GM23338 (cell line): Measurements from ENCODE around the gene EMP2. TPM values are rescaled to one million over a fixed set of nuclear protein-coding genes. Genes with fewer than 3 reads are reported as not detected.

Source experiments
- ATAC-seq: fragments of 200-7000 bp; cut with Tn5 transposase; 3 replicates; pipeline ENCODE4 v1.9.1; 2020
- DNase-seq: peaks from one replicate; pipeline ENCODE4 v3.0.0-alpha.2; 2015; ENCODE audit warnings: low spot score
- H2AFZ ChIP-seq: fragments of 200-600 bp; sonication (generic); 2 replicates; pipeline ENCODE4 v1.8.0; 2016; ENCODE audit warnings: antibody characterized with exemption, mild to moderate bottlenecking, moderate library complexity
- H3F3A ChIP-seq: fragments of 200-600 bp; sonication (generic); replicated peaks from 2 replicates; pipeline ENCODE4 v1.8.0; 2017; ENCODE audit warnings: antibody characterized with exemption, mixed run types, low read depth
- H3K27ac ChIP-seq: fragments of 200-600 bp; sonication (generic); 2 replicates; pipeline ENCODE4 v1.6.1; 2016; ENCODE audit warnings: low read depth
- H3K27me3 ChIP-seq: fragments of 200-600 bp; sonication (generic); 2 replicates; pipeline ENCODE4 v1.8.0; 2016; ENCODE audit warnings: mild to moderate bottlenecking, mixed run types, moderate library complexity; ENCODE audit not compliant: insufficient read depth
- H3K36me3 ChIP-seq: fragments of 200-600 bp; sonication (generic); 2 replicates; pipeline ENCODE4 v1.8.0; 2016; ENCODE audit warnings: mild to moderate bottlenecking; ENCODE audit not compliant: insufficient read depth
- H3K4me1 ChIP-seq: fragments of 200-600 bp; sonication (generic); 2 replicates; pipeline ENCODE4 v1.8.0; 2016; ENCODE audit warnings: mild to moderate bottlenecking, moderate library complexity; ENCODE audit not compliant: insufficient read depth
- H3K4me2 ChIP-seq: fragments of 200-600 bp; sonication (generic); 2 replicates; pipeline ENCODE4 v1.7.1; 2017; ENCODE audit warnings: mixed run types
- H3K4me3 ChIP-seq: fragments of 200-600 bp; sonication (generic); 2 replicates; pipeline ENCODE4 v1.6.1; 2016; ENCODE audit warnings: mixed run types
- H3K79me2 ChIP-seq: fragments of 200-600 bp; sonication (generic); replicated peaks from 2 replicates; pipeline ENCODE4 v1.8.0; 2017; ENCODE audit warnings: mild to moderate bottlenecking; ENCODE audit not compliant: insufficient read depth
- H3K9me2 ChIP-seq: fragments of 200-600 bp; sonication (generic); 2 replicates; pipeline ENCODE4 v1.8.0; 2017; ENCODE audit not compliant: insufficient read depth
- H4K20me1 ChIP-seq: fragments of 200-600 bp; sonication (generic); replicated peaks from 2 replicates; pipeline ENCODE4 v1.8.0; 2017; ENCODE audit warnings: mild to moderate bottlenecking; ENCODE audit not compliant: insufficient read depth
- H3K27ac Mint-ChIP-seq: 2 replicates; pipeline ENCODE4 v1.8.0; 2020; ENCODE audit warnings: inconsistent platforms, mild to moderate bottlenecking, moderate library complexity, mixed read lengths
- H3K27me3 Mint-ChIP-seq: 3 replicates; pipeline ENCODE4 v1.8.0; 2022; ENCODE audit warnings: low read depth, mild to moderate bottlenecking, moderate library complexity, mixed read lengths, inconsistent platforms; ENCODE audit not compliant: insufficient read depth, poor library complexity
- H3K36me3 Mint-ChIP-seq: 3 replicates; pipeline ENCODE4 v1.8.0; 2021; ENCODE audit warnings: low read depth, mild to moderate bottlenecking, inconsistent platforms, moderate library complexity, mixed read lengths
- H3K4me1 Mint-ChIP-seq: 3 replicates; pipeline ENCODE4 v1.8.0; 2020; ENCODE audit warnings: mild to moderate bottlenecking, inconsistent platforms, mixed read lengths
- H3K4me3 Mint-ChIP-seq: 3 replicates; pipeline ENCODE4 v1.8.0; 2021; ENCODE audit warnings: moderate library complexity, mild to moderate bottlenecking, inconsistent platforms, mixed read lengths
- H3K9me3 Mint-ChIP-seq: 3 replicates; pipeline ENCODE4 v1.8.0; 2020; ENCODE audit warnings: moderate library complexity, mild to moderate bottlenecking, inconsistent platforms, mixed read lengths
- CREB1 ChIP-seq: fragments of 250-450 bp; sonication (Bioruptor Pico); IDR thresholded peaks from 2 replicates; pipeline ENCODE4 v1.5.0; 2020; ENCODE audit warnings: low read depth, mild to moderate bottlenecking, moderate library complexity
- CTCF ChIP-seq, 2 experiments: fragments of 200-600 bp in 1 of 2; sonication (generic) in 1 of 2; conservative IDR thresholded peaks; 2 replicates each; pipeline versions ENCODE4 v1.5.1 to v1.6.1; 2016 to 2017; ENCODE audit warnings: antibody characterized with exemption in 2 of 2, low read depth in 2 of 2, mild to moderate bottlenecking in 2 of 2, moderate library complexity in 1 of 2
- ETS1 ChIP-seq: IDR thresholded peaks from 2 replicates; pipeline ENCODE4 v1.6.1; 2016; ENCODE audit warnings: antibody characterized with exemption
- EZH2 ChIP-seq: fragments of 200-600 bp; sonication (generic); IDR thresholded peaks from one replicate; pipeline ENCODE4 v1.8.0; 2017; ENCODE audit warnings: antibody characterized with exemption, mild to moderate bottlenecking, low read depth; ENCODE audit not compliant: unreplicated experiment
- EZH2phosphoT487 ChIP-seq: fragments of 200-600 bp; sonication (generic); IDR thresholded peaks from one replicate; pipeline ENCODE4 v1.8.1; 2018; ENCODE audit warnings: antibody characterized with exemption; ENCODE audit not compliant: unreplicated experiment
- JUNB ChIP-seq: IDR thresholded peaks from one replicate; pipeline ENCODE4 v1.6.1; 2016; ENCODE audit warnings: antibody characterized with exemption; ENCODE audit not compliant: unreplicated experiment
- NANOG ChIP-seq: IDR thresholded peaks from 2 replicates; pipeline ENCODE4 v1.6.1; 2016; ENCODE audit warnings: antibody characterized with exemption, borderline replicate concordance
- POLR2AphosphoS5 ChIP-seq: IDR thresholded peaks from 2 replicates; pipeline ENCODE4 v1.6.1; 2016; ENCODE audit warnings: antibody characterized with exemption, low read depth
- REST ChIP-seq: IDR thresholded peaks from one replicate; pipeline ENCODE4 v1.6.1; 2018; ENCODE audit warnings: antibody characterized with exemption; ENCODE audit not compliant: unreplicated experiment
- STAT1 ChIP-seq: IDR thresholded peaks from one replicate; pipeline ENCODE4 v1.6.1; 2016; ENCODE audit warnings: antibody characterized with exemption; ENCODE audit not compliant: unreplicated experiment
- ZNF114 ChIP-seq: fragments of 250-450 bp; sonication (Bioruptor Pico); IDR thresholded peaks from 2 replicates; pipeline ENCODE4 v1.5.0; 2020; ENCODE audit warnings: mild to moderate bottlenecking, moderate library complexity
- ZNF331 ChIP-seq: fragments of 250-450 bp; sonication (Bioruptor Pico); IDR thresholded peaks from 2 replicates; pipeline ENCODE4 v1.5.0; 2020; ENCODE audit warnings: low read depth, mild to moderate bottlenecking, moderate library complexity
- ZNF462 ChIP-seq: fragments of 250-450 bp; sonication (Bioruptor Pico); IDR thresholded peaks from 2 replicates; pipeline ENCODE4 v1.5.0; 2020; ENCODE audit warnings: mild to moderate bottlenecking, moderate library complexity
- polyA plus RNA-seq: library from polyadenylated mRNA; unstranded; fragments of >200 nt; fragmentation: Nextera tagmentation; extraction: Ambion mirVana; gene quantifications from 2 replicates; pipeline ENCODE4 v1.2.1, GENCODE V29; 2016
- total RNA-seq: library from RNA; depleted of rRNA; stranded (reverse); fragments of >200 nt; shearing (Covaris generic); gene quantifications from 2 replicates; pipeline ENCODE4 v1.2.3, GENCODE V29; 2014

Gene EMP2
- total and polyA plus RNA-seq, 2 experiments from 2014 or later = 7.3 to 40.1 TPM

GRCh38 chr16:10590342-10590741 is 9.9 kb upstream of the EMP2 start:
- TF ChIP-seq EZH2phosphoT487 (no peak), NANOG (no peak), CREB1 (CRISPR knock-in tag) (no peak), ETS1 (no peak), ZNF114 (no peak), CTCF (conservative IDR thresholded peaks at IDR 0.05; ENCODE audit: low read depth in 2 of 2) (no peak), REST (no peak), ZNF462 (CRISPR knock-in tag) (no peak), ZNF331 (CRISPR knock-in tag) (no peak), EZH2 (no peak), STAT1 (no peak), POLR2AphosphoS5 (no peak), JUNB (no peak)
- no peaks in the 10 kb centered on the region for H3F3A ChIP-seq
- H3K4me1 Mint-ChIP-seq = peaks cover under 1% of the 10 kb centered on the region; the same call in 2 of the 3 replicates
- H3K4me1 ChIP-seq = peaks cover 2% of the 10 kb centered on the region; the same call in 1 of the 2 replicates
- no peak overlapping the region for H3K4me3 Mint-ChIP-seq
- no peak overlapping the region for H3K27ac ChIP-seq
- no peak overlapping the region for H3K27ac Mint-ChIP-seq
- no peaks in the 10 kb centered on the region; the same call in 2 of the 3 replicates for H3K9me3 Mint-ChIP-seq
- H2AFZ ChIP-seq = no peak overlapping the region
- H3K36me3 ChIP-seq = no peaks in the 10 kb centered on the region
- H3K27me3 Mint-ChIP-seq = peaks cover 14% of the 10 kb centered on the region
- no peaks in the 10 kb centered on the region for H3K27me3 ChIP-seq
- no peak overlapping the region for H3K4me3 ChIP-seq
- H3K36me3 Mint-ChIP-seq = no peaks in the 10 kb centered on the region
- no peaks in the 10 kb centered on the region for H3K9me2 ChIP-seq
- H4K20me1 ChIP-seq = no peaks in the 10 kb centered on the region
- no peak for ATAC-seq
- DNase-seq = no peak
- H3K79me2 ChIP-seq = no peaks in the 10 kb centered on the region
- H3K4me2 ChIP-seq = no peak overlapping the region
